ENCODE data around the gene UGT2A3. TPM values are rescaled to one million over a fixed set of nuclear protein-coding genes. Genes with fewer than 3 reads are reported as not detected.

Gene UGT2A3
- total and polyA plus RNA-seq, 7 donors = 16.9 to 28.0 (median 17.4) TPM; not detected in 4

DNA sequence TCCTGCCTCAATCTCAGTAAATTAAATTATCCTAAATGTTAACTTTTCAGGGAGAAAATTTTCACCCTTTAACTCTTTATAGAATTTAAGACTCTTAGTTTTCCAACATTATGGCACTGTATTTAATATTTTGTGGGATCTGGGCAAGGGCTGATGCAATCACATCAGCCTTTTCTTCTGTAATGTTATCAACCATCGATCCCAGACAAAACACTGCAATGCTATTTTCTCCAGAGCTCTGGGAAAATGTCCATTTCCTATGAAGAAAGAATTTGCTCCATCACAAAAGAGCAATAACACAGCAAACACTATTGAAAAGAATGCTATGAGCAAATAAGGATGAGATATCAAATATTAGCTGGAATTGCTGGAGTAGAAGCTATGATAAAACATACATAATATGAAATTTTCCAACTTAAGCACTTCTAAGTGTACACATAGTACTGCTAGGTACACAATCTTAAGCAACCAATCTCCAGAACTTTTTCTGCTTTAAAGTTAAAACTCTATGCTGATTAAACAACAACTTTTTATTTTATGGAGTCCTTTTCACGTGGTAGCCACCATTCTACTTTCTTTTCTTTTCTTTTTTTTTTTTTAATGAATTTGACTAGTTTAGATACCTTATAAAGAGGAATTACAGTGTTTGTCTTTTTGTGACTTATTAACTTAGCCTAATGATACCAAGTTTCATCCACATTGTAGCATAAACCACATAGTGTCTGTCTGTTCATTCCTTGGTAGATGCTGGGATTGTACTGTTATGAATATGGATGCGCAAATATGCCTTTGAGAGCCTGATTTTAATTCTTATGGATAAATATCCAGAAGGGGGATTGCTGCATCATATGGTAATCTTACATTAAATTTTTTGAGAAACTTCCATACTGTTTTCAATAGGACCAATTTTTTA is 43.6 kb downstream of the UGT2A3 start:
- Histone ChIP-seq H3K9me3 (no peaks in the 10 kb centered on the region), H3K27me3 (no peaks in the 10 kb centered on the region), H3K36me3 (no peaks in the 10 kb centered on the region), H3K4me3 (no peak overlapping the region), H3K27ac (no peak overlapping the region), H3K4me1 (peaks cover 0 to 16% (median 0%) of the 10 kb centered on the region in 4 donors)
- whole genome bisulfite sequencing, 2 donors = 61 to 65% methylated on average over 3 of the region's 3 CpGs
- no peak for DNase-seq
- intact Hi-C loops (cut with DNase I) = no loop called here
- no peak for TF ChIP-seq POLR2AphosphoS5 (IDR thresholded peaks at IDR 0.05)
- no peak for TF ChIP-seq EP300 (IDR thresholded peaks at IDR 0.05)
- TF ChIP-seq POLR2A (IDR thresholded peaks at IDR 0.05) = no peak
- TF ChIP-seq, protein P1, sequence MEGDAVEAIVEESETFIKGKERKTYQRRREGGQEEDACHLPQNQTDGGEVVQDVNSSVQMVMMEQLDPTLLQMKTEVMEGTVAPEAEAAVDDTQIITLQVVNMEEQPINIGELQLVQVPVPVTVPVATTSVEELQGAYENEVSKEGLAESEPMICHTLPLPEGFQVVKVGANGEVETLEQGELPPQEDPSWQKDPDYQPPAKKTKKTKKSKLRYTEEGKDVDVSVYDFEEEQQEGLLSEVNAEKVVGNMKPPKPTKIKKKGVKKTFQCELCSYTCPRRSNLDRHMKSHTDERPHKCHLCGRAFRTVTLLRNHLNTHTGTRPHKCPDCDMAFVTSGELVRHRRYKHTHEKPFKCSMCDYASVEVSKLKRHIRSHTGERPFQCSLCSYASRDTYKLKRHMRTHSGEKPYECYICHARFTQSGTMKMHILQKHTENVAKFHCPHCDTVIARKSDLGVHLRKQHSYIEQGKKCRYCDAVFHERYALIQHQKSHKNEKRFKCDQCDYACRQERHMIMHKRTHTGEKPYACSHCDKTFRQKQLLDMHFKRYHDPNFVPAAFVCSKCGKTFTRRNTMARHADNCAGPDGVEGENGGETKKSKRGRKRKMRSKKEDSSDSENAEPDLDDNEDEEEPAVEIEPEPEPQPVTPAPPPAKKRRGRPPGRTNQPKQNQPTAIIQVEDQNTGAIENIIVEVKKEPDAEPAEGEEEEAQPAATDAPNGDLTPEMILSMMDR (IDR thresholded peaks at IDR 0.05) = no peak

DNA sequence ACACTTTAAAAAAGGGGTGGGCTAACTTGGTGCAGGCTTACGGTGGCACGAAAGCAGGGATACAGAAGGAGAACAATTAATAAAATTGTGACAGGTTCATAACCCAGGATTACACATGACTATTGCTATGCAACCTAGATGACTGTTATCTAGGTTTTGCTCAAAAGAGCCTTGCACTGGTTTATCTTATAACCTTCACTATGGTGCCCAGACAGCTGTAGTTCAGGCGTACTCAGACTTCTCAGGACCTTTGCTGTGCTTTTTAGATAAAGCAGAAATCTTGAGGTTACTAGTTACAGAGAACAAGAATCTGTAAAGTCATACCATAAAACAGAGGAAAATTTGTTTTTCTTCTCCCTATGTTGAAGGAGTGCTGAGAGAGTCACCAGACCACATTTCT is 44.4 kb downstream of the UGT2A3 start:
- no peak overlapping the region for H3K4me3 ChIP-seq
- H3K4me1 ChIP-seq = peaks cover 0 to 16% (median 0%) of the 10 kb centered on the region in 4 donors
- no peaks in the 10 kb centered on the region for H3K27me3 ChIP-seq
- no peak overlapping the region for H3K27ac ChIP-seq
- intact Hi-C loops (cut with DNase I) = no loop called here
- no peaks in the 10 kb centered on the region for H3K9me3 ChIP-seq
- TF ChIP-seq POLR2A (IDR thresholded peaks at IDR 0.05) = no peak
- no peak for TF ChIP-seq POLR2AphosphoS5 (IDR thresholded peaks at IDR 0.05)
- no peak for TF ChIP-seq EP300 (IDR thresholded peaks at IDR 0.05)
- TF ChIP-seq, protein P1 (IDR thresholded peaks at IDR 0.05) = no peak
- no peaks in the 10 kb centered on the region for H3K36me3 ChIP-seq
- DNase-seq = no peak
- WGBS, 2 donors = 87 to 91% methylated on average over 3 of the region's 3 CpGs

DNA sequence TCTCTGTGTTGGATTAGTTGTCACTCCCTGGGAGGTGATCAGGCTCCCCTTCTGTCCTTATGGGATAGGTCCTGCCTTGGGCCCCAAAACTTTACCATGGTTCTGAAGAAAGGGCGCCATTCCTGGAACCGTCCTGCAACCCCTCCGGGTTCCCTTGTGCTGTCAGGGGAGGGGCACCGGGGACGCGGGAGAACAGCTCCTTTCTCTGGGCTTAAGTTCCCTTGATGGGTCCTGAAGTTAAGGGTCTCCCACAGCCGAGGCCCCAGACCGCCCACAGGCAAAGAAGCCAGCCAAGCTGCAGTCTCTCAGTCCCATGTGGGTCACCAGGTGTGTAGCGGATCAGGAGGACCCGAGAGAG is 44.8 kb downstream of the UGT2A3 start:
- no peak for DNase-seq
- peak overlapping the region in 1 of 4 donors; percentile 32 for H3K27ac ChIP-seq

DNA sequence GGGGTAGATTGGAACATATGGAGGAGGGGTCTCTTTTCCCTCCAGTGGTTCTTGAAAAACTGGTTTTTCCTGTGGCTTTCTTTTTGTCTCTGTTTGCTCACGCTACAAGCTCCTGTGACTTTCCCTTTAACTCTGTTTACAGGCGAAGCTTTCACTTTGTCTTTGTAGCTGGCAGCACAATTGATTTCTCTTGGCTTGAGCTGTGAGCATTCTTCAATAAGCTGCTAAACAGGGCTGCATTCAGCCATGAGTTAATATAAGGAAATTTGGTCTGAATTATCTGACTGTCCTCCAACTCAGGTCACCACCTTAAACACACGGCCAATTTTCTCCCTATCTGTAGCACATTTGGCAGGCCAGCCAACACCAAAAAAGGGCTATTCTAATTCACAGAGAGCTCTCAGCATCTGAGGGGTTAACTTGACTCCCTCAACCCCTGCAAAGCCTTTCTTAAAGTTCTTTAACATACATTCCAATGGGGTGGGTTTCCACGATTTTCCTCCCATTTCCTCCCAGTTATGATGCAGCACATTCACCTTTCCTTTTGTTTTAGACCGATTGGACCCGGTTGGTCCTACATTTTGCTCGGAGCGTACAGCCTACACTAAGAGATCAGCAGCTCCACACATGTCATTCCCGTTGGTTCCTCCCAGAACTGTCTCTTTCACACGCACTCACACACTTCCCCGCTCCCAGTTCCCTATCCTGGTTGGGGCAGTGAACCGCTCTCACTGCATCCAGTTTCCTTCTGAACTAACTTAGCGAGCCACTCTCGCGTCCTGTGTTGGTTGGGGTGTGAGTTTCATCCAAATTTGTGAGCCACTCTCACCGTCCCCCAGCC is 45.4 kb downstream of the UGT2A3 start:
- no peak for DNase-seq
- 56 to 58% methylated on average over 16 of the region's 16 CpGs for WGBS, 2 donors
- Histone ChIP-seq H3K4me1 (peaks cover 0 to 16% (median 0%) of the 10 kb centered on the region in 4 donors), H3K9me3 (no peaks in the 10 kb centered on the region), H3K36me3 (no peaks in the 10 kb centered on the region), H3K27ac (peak overlapping the region in 2 of 4 donors; percentile 32 to 46), H3K27me3 (no peaks in the 10 kb centered on the region), H3K4me3 (no peak overlapping the region)
- intact Hi-C loops (cut with DNase I) = no loop called here
- TF ChIP-seq POLR2AphosphoS5 (IDR thresholded peaks at IDR 0.05) = no peak
- TF ChIP-seq EP300 (IDR thresholded peaks at IDR 0.05) = no peak
- no peak for TF ChIP-seq POLR2A (IDR thresholded peaks at IDR 0.05)
- TF ChIP-seq, protein P1 (IDR thresholded peaks at IDR 0.05) = no peak

More for the DNA sequence above, 44.8 kb downstream of the UGT2A3 start:
- no peaks in the 10 kb centered on the region for H3K9me3 ChIP-seq
- no peak overlapping the region for H3K4me3 ChIP-seq
- peaks cover 0 to 16% (median 0%) of the 10 kb centered on the region in 4 donors for H3K4me1 ChIP-seq
- H3K36me3 ChIP-seq = no peaks in the 10 kb centered on the region
- TF ChIP-seq, protein P1 (IDR thresholded peaks at IDR 0.05) = no peak
- TF ChIP-seq EP300 (IDR thresholded peaks at IDR 0.05) (no peak), POLR2AphosphoS5 (IDR thresholded peaks at IDR 0.05) (no peak), POLR2A (IDR thresholded peaks at IDR 0.05) (no peak)
- 78 to 89% methylated on average over 10 of the region's 10 CpGs for WGBS, 2 donors
- intact Hi-C loops (cut with DNase I) = no loop called here
- no peaks in the 10 kb centered on the region for H3K27me3 ChIP-seq

Data from sigmoid colon (tissue), 7 donors.